GM23338 (cell line): ENCODE measurements around the gene CALR. TPM values are rescaled to one million over a fixed set of nuclear protein-coding genes. Genes with fewer than 3 reads are reported as not detected.

Experiments used
- ATAC-seq: fragments of 200-7000 bp; cut with Tn5 transposase; 3 replicates; pipeline ENCODE4 v1.9.1; 2020
- DNase-seq: peaks from one replicate; pipeline ENCODE4 v3.0.0-alpha.2; 2015; ENCODE audit warnings: low spot score
- H2AFZ ChIP-seq: fragments of 200-600 bp; sonication (generic); 2 replicates; pipeline ENCODE4 v1.8.0; 2016; ENCODE audit warnings: antibody characterized with exemption, mild to moderate bottlenecking, moderate library complexity
- H3F3A ChIP-seq: fragments of 200-600 bp; sonication (generic); replicated peaks from 2 replicates; pipeline ENCODE4 v1.8.0; 2017; ENCODE audit warnings: antibody characterized with exemption, mixed run types, low read depth
- H3K27ac ChIP-seq: fragments of 200-600 bp; sonication (generic); 2 replicates; pipeline ENCODE4 v1.6.1; 2016; ENCODE audit warnings: low read depth
- H3K27me3 ChIP-seq: fragments of 200-600 bp; sonication (generic); 2 replicates; pipeline ENCODE4 v1.8.0; 2016; ENCODE audit warnings: mild to moderate bottlenecking, mixed run types, moderate library complexity; ENCODE audit not compliant: insufficient read depth
- H3K36me3 ChIP-seq: fragments of 200-600 bp; sonication (generic); 2 replicates; pipeline ENCODE4 v1.8.0; 2016; ENCODE audit warnings: mild to moderate bottlenecking; ENCODE audit not compliant: insufficient read depth
- H3K4me1 ChIP-seq: fragments of 200-600 bp; sonication (generic); 2 replicates; pipeline ENCODE4 v1.8.0; 2016; ENCODE audit warnings: mild to moderate bottlenecking, moderate library complexity; ENCODE audit not compliant: insufficient read depth
- H3K4me2 ChIP-seq: fragments of 200-600 bp; sonication (generic); 2 replicates; pipeline ENCODE4 v1.7.1; 2017; ENCODE audit warnings: mixed run types
- H3K4me3 ChIP-seq: fragments of 200-600 bp; sonication (generic); 2 replicates; pipeline ENCODE4 v1.6.1; 2016; ENCODE audit warnings: mixed run types
- H3K79me2 ChIP-seq: fragments of 200-600 bp; sonication (generic); replicated peaks from 2 replicates; pipeline ENCODE4 v1.8.0; 2017; ENCODE audit warnings: mild to moderate bottlenecking; ENCODE audit not compliant: insufficient read depth
- H3K9me2 ChIP-seq: fragments of 200-600 bp; sonication (generic); 2 replicates; pipeline ENCODE4 v1.8.0; 2017; ENCODE audit not compliant: insufficient read depth
- H4K20me1 ChIP-seq: fragments of 200-600 bp; sonication (generic); replicated peaks from 2 replicates; pipeline ENCODE4 v1.8.0; 2017; ENCODE audit warnings: mild to moderate bottlenecking; ENCODE audit not compliant: insufficient read depth
- H3K27ac Mint-ChIP-seq: 2 replicates; pipeline ENCODE4 v1.8.0; 2020; ENCODE audit warnings: inconsistent platforms, mild to moderate bottlenecking, moderate library complexity, mixed read lengths
- H3K27me3 Mint-ChIP-seq: 3 replicates; pipeline ENCODE4 v1.8.0; 2022; ENCODE audit warnings: low read depth, mild to moderate bottlenecking, moderate library complexity, mixed read lengths, inconsistent platforms; ENCODE audit not compliant: insufficient read depth, poor library complexity
- H3K36me3 Mint-ChIP-seq: 3 replicates; pipeline ENCODE4 v1.8.0; 2021; ENCODE audit warnings: low read depth, mild to moderate bottlenecking, inconsistent platforms, moderate library complexity, mixed read lengths
- H3K4me1 Mint-ChIP-seq: 3 replicates; pipeline ENCODE4 v1.8.0; 2020; ENCODE audit warnings: mild to moderate bottlenecking, inconsistent platforms, mixed read lengths
- H3K4me3 Mint-ChIP-seq: 3 replicates; pipeline ENCODE4 v1.8.0; 2021; ENCODE audit warnings: moderate library complexity, mild to moderate bottlenecking, inconsistent platforms, mixed read lengths
- H3K9me3 Mint-ChIP-seq: 3 replicates; pipeline ENCODE4 v1.8.0; 2020; ENCODE audit warnings: moderate library complexity, mild to moderate bottlenecking, inconsistent platforms, mixed read lengths
- EZH2phosphoT487 ChIP-seq: fragments of 200-600 bp; sonication (generic); IDR thresholded peaks from one replicate; pipeline ENCODE4 v1.8.1; 2018; ENCODE audit warnings: antibody characterized with exemption; ENCODE audit not compliant: unreplicated experiment
- JUNB ChIP-seq: IDR thresholded peaks from one replicate; pipeline ENCODE4 v1.6.1; 2016; ENCODE audit warnings: antibody characterized with exemption; ENCODE audit not compliant: unreplicated experiment
- ZNF331 ChIP-seq: fragments of 250-450 bp; sonication (Bioruptor Pico); IDR thresholded peaks from 2 replicates; pipeline ENCODE4 v1.5.0; 2020; ENCODE audit warnings: low read depth, mild to moderate bottlenecking, moderate library complexity
- polyA plus RNA-seq: library from polyadenylated mRNA; unstranded; fragments of >200 nt; fragmentation: Nextera tagmentation; extraction: Ambion mirVana; gene quantifications from 2 replicates; pipeline ENCODE4 v1.2.1, GENCODE V29; 2016
- total RNA-seq: library from RNA; depleted of rRNA; stranded (reverse); fragments of >200 nt; shearing (Covaris generic); gene quantifications from 2 replicates; pipeline ENCODE4 v1.2.3, GENCODE V29; 2014
- TF ChIP-seq, protein P1 (sequence below), 2 experiments: fragments of 200-600 bp in 1 of 2; sonication (generic) in 1 of 2; conservative IDR thresholded peaks; 2 replicates each; pipeline versions ENCODE4 v1.5.1 to v1.6.1; 2016 to 2017; ENCODE audit warnings: antibody characterized with exemption in 2 of 2, low read depth in 2 of 2, mild to moderate bottlenecking in 2 of 2, moderate library complexity in 1 of 2
- TF ChIP-seq, protein P2 (sequence below): fragments of 250-450 bp; sonication (Bioruptor Pico); IDR thresholded peaks from 2 replicates; pipeline ENCODE4 v1.5.0; 2020; ENCODE audit warnings: mild to moderate bottlenecking, moderate library complexity
- TF ChIP-seq, protein P3 (sequence below): IDR thresholded peaks from one replicate; pipeline ENCODE4 v1.6.1; 2018; ENCODE audit warnings: antibody characterized with exemption; ENCODE audit not compliant: unreplicated experiment

Gene CALR
- total and polyA plus RNA-seq, 2 experiments from 2014 or later, result 760 to 1,131 TPM

DNA sequence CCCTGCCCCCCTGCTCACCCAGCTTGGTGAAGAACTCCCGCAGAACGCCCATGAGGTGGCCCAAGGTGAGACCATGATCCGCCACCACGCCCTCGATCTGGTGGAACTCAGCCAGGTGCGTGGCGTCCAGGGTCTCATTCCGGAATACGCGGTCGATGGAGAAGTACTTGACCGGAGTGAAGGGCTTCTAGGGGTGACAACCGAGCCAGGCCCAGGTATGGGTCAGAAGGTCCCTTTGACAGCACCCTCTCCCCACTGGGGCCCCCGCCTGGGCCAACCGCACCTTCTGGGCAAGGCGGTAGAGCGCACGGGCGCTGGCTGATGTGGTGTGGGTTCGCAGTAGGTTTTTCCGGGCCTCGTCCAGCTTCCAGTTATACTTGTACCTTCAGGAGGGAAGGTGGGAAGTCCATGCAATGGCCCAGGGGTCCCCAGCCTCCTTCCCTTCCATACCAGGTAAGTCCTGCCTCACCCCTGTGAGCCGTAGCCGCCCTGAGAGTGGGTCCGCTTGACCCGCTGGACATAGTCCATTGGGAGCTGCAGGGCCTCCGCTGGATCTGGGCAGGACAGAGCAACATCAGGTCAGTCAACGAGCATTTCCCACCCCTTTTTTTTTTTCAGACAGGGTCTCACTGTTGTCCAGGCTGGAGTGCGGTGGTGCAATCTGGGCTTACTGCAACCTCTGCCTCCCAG is 13.6 kb upstream of the CALR start:
- H2AFZ ChIP-seq, result no peak overlapping the region
- H3K27ac ChIP-seq, result no peak overlapping the region
- no peaks in the 10 kb centered on the region for H3K9me2 ChIP-seq
- H4K20me1 ChIP-seq, result peaks cover 6% of the 10 kb centered on the region; the same call in 1 of the 2 replicates
- H3K27ac Mint-ChIP-seq, result no peak overlapping the region
- H3K9me3 Mint-ChIP-seq, result no peaks in the 10 kb centered on the region
- no peak overlapping the region for H3K4me3 Mint-ChIP-seq
- no peaks in the 10 kb centered on the region for H3K4me1 ChIP-seq
- H3K27me3 Mint-ChIP-seq, result peaks cover 26% of the 10 kb centered on the region
- ATAC-seq, result no peak
- peaks cover 85% of the 10 kb centered on the region for H3K36me3 Mint-ChIP-seq
- H3K27me3 ChIP-seq, result no peaks in the 10 kb centered on the region
- DNase-seq, result no peak
- no peak overlapping the region for H3K4me3 ChIP-seq
- H3K36me3 ChIP-seq, result peaks cover 42% of the 10 kb centered on the region
- no peak for TF ChIP-seq EZH2phosphoT487
- TF ChIP-seq, protein P1, sequence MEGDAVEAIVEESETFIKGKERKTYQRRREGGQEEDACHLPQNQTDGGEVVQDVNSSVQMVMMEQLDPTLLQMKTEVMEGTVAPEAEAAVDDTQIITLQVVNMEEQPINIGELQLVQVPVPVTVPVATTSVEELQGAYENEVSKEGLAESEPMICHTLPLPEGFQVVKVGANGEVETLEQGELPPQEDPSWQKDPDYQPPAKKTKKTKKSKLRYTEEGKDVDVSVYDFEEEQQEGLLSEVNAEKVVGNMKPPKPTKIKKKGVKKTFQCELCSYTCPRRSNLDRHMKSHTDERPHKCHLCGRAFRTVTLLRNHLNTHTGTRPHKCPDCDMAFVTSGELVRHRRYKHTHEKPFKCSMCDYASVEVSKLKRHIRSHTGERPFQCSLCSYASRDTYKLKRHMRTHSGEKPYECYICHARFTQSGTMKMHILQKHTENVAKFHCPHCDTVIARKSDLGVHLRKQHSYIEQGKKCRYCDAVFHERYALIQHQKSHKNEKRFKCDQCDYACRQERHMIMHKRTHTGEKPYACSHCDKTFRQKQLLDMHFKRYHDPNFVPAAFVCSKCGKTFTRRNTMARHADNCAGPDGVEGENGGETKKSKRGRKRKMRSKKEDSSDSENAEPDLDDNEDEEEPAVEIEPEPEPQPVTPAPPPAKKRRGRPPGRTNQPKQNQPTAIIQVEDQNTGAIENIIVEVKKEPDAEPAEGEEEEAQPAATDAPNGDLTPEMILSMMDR (conservative IDR thresholded peaks at IDR 0.05; ENCODE audit: low read depth in 2 of 2), result no peak
- TF ChIP-seq JUNB, result no peak
- TF ChIP-seq, protein P2, sequence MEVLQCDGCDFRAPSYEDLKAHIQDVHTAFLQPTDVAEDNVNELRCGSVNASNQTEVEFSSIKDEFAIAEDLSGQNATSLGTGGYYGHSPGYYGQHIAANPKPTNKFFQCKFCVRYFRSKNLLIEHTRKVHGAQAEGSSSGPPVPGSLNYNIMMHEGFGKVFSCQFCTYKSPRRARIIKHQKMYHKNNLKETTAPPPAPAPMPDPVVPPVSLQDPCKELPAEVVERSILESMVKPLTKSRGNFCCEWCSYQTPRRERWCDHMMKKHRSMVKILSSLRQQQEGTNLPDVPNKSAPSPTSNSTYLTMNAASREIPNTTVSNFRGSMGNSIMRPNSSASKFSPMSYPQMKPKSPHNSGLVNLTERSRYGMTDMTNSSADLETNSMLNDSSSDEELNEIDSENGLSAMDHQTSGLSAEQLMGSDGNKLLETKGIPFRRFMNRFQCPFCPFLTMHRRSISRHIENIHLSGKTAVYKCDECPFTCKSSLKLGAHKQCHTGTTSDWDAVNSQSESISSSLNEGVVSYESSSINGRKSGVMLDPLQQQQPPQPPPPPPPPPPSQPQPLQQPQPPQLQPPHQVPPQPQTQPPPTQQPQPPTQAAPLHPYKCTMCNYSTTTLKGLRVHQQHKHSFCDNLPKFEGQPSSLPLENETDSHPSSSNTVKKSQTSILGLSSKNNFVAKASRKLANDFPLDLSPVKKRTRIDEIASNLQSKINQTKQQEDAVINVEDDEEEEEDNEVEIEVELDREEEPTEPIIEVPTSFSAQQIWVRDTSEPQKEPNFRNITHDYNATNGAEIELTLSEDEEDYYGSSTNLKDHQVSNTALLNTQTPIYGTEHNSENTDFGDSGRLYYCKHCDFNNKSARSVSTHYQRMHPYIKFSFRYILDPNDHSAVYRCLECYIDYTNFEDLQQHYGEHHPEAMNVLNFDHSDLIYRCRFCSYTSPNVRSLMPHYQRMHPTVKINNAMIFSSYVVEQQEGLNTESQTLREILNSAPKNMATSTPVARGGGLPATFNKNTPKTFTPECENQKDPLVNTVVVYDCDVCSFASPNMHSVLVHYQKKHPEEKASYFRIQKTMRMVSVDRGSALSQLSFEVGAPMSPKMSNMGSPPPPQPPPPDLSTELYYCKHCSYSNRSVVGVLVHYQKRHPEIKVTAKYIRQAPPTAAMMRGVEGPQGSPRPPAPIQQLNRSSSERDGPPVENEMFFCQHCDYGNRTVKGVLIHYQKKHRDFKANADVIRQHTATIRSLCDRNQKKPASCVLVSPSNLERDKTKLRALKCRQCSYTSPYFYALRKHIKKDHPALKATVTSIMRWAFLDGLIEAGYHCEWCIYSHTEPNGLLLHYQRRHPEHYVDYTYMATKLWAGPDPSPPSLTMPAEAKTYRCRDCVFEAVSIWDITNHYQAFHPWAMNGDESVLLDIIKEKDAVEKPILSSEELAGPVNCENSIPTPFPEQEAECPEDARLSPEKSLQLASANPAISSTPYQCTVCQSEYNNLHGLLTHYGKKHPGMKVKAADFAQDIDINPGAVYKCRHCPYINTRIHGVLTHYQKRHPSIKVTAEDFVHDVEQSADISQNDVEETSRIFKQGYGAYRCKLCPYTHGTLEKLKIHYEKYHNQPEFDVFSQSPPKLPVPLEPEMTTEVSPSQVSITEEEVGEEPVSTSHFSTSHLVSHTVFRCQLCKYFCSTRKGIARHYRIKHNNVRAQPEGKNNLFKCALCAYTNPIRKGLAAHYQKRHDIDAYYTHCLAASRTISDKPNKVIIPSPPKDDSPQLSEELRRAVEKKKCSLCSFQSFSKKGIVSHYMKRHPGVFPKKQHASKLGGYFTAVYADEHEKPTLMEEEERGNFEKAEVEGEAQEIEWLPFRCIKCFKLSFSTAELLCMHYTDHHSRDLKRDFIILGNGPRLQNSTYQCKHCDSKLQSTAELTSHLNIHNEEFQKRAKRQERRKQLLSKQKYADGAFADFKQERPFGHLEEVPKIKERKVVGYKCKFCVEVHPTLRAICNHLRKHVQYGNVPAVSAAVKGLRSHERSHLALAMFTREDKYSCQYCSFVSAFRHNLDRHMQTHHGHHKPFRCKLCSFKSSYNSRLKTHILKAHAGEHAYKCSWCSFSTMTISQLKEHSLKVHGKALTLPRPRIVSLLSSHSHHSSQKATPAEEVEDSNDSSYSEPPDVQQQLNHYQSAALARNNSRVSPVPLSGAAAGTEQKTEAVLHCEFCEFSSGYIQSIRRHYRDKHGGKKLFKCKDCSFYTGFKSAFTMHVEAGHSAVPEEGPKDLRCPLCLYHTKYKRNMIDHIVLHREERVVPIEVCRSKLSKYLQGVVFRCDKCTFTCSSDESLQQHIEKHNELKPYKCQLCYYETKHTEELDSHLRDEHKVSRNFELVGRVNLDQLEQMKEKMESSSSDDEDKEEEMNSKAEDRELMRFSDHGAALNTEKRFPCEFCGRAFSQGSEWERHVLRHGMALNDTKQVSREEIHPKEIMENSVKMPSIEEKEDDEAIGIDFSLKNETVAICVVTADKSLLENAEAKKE (CRISPR knock-in tag), result no peak
- no peak for TF ChIP-seq ZNF331
- TF ChIP-seq, protein P3, sequence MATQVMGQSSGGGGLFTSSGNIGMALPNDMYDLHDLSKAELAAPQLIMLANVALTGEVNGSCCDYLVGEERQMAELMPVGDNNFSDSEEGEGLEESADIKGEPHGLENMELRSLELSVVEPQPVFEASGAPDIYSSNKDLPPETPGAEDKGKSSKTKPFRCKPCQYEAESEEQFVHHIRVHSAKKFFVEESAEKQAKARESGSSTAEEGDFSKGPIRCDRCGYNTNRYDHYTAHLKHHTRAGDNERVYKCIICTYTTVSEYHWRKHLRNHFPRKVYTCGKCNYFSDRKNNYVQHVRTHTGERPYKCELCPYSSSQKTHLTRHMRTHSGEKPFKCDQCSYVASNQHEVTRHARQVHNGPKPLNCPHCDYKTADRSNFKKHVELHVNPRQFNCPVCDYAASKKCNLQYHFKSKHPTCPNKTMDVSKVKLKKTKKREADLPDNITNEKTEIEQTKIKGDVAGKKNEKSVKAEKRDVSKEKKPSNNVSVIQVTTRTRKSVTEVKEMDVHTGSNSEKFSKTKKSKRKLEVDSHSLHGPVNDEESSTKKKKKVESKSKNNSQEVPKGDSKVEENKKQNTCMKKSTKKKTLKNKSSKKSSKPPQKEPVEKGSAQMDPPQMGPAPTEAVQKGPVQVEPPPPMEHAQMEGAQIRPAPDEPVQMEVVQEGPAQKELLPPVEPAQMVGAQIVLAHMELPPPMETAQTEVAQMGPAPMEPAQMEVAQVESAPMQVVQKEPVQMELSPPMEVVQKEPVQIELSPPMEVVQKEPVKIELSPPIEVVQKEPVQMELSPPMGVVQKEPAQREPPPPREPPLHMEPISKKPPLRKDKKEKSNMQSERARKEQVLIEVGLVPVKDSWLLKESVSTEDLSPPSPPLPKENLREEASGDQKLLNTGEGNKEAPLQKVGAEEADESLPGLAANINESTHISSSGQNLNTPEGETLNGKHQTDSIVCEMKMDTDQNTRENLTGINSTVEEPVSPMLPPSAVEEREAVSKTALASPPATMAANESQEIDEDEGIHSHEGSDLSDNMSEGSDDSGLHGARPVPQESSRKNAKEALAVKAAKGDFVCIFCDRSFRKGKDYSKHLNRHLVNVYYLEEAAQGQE, result no peak
- no peaks in the 10 kb centered on the region for H3K4me1 Mint-ChIP-seq
- H3F3A ChIP-seq, result peaks cover 12% of the 10 kb centered on the region; the same call in 1 of the 2 replicates
- H3K4me2 ChIP-seq, result no peak overlapping the region
- no peaks in the 10 kb centered on the region for H3K79me2 ChIP-seq
